Measurements from ENCODE around the gene SLC44A3.
A peak's percentile ranks its signal among the peaks of the same experiment; 100 is the strongest.

SLC44A3 gene

DNA sequence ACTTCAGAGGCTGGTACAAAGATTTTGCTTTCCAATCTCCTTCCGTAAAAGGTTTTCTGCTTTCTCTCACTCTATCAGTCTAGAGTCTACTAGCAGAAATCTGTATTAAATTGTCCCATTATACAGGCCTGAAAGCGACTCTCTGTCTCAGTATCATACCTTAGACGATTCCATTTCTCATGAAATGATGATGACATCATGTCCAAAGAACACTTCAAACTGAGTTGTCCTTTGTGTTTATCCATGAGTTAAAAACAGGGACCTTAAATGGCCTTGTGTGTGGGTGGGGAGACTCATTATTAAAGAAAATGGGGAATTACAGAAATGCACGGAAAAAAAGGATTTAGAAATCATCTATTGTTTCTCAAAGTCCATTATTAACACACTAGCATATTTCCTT, 21.0 kb upstream of the SLC44A3 start:
- H3K4me3 ChIP-seq (ENCODE audit: low read length) = no peak overlapping the region
- no peak for TF ChIP-seq CTCF (IDR thresholded peaks at IDR 0.05; ENCODE audit: insufficient read depth, low read depth, low read length, missing control alignments)
- peak; percentile 39 for DNase-seq (ENCODE audit: low read depth)

DNA sequence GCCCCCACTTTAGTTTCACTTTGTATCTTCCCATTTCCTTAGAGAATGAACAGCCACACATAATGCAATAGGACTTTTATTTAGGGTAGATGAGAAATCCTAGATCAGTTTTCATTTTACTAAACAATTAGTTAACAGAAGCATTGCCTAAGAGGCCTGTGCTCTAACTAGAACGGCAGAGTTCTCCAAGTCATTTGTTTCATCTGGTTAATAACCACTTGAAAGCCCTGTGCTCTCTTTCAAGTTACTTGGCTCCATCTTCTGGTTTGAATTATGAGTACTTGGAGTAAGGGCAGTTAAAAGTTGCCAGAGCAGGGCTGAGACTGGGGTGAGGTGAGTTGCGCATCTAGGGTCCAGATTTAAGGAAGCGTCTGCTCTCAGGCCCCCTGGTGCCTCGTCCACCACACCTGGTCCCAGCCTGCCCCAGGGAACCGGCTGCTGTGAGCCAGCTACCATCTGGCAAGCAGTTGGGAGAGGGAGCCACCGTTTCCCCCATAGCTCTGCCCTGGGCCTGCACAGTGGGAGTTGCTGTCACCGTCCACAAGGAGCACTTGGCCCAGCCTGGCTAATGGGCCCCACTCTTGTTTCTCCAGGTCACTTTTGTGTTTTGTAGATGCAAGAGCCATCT, 18.1 kb upstream of the SLC44A3 start:
- TF ChIP-seq CTCF (IDR thresholded peaks at IDR 0.05; ENCODE audit: insufficient read depth, low read depth, low read length, missing control alignments) = peak; percentile 70
- peak; percentile 88 for DNase-seq (ENCODE audit: low read depth)
- H3K4me3 ChIP-seq (ENCODE audit: low read length) = no peak overlapping the region

- no peak for TF ChIP-seq CTCF (IDR thresholded peaks at IDR 0.05; ENCODE audit: insufficient read depth, low read depth, low read length, missing control alignments)
- H3K4me3 ChIP-seq (ENCODE audit: low read length) = no peak overlapping the region
Measured at GRCh38 chr1:94803106-94803505, 17.1 kb upstream of the SLC44A3 start.

DNA sequence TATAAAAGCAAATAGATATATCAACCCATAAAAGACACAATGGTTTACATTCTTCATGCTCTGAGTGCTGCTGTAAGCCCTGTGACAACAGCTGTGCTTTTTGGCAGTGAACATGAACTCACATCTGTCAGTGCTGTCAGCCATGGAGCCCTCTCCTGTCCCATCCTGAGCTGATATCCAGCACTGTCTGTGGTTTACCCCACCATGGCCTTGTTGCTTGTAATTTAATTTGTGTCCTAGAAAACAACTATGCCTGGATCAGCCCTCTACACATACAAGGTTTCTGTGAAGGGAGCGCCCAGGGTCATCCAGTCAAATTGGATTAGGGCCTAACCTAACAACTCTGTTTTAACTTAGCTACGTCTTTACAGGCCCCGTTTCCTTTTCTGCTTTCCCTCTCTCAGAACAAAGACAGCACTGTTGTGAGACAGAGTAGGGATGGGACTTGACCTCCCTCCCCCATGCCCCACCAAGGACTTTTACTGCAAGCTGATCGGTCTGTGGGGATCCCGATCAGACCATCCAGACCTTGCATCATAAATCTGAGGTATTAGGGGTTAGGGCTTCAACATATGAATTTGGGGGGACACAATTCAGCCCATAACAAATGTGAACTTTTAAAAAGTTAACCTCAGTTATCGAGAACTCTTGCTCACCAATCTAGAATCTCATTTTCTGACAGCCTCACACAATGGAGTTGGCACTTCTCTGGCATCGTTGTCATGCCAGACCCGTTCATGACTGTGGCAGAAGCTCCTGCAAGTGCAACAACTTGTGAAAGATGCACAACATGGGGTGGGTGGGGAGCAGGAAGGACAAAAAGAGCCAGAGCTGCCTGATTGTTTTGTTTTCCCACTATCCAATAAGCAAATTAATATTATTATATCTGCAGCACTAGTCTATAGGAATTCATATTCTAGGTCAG, 16.4 kb upstream of the SLC44A3 start:
- DNase-seq (ENCODE audit: low read depth) = no peak
- no peak for TF ChIP-seq CTCF (IDR thresholded peaks at IDR 0.05; ENCODE audit: insufficient read depth, low read depth, low read length, missing control alignments)
- H3K4me3 ChIP-seq (ENCODE audit: low read length) = no peak overlapping the region

More at GRCh38 chr1:94803106-94803505, 17.1 kb upstream of the SLC44A3 start:
- no peak for DNase-seq (ENCODE audit: low read depth)

DNA sequence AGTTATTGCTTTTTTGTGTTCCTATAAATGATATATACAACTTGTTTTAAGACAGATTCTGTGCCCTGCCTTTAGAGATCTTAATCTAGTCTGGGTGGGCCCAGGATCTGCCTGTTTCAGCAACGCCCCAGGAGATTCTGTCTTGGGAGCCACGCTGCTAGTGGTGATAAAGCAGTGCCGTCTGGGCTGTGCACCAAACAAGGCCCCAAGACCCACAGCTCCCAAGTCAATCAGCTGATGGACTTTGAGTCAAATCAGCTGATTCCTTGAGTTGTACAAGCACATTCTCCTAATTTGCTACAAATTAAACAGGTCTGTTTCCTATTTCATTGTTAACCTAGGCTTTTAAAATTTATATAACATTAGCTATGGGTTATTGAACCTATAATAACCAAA, 15.7 kb upstream of the SLC44A3 start:
- TF ChIP-seq CTCF (IDR thresholded peaks at IDR 0.05; ENCODE audit: insufficient read depth, low read depth, low read length, missing control alignments) = no peak
- no peak for DNase-seq (ENCODE audit: low read depth)
- no peak overlapping the region for H3K4me3 ChIP-seq (ENCODE audit: low read length)

DNA sequence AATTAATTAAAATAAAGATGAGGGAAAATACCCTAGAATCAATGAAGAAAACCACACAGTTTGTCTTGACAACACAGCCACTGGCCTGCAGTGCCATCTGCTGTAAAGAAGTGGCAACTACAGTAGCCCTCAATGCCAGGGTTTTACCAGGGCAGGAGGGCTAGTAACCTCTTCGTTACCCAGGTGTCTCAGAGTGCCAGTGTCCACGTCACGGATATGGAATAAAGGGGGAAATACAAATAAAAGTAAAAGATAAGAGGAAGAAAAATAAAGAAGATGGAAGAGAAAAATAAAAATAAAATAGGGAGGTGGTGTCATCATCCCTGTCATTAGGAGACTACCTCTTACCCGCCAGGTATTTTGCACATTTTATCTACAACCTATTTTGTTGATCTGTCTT, 14.2 kb upstream of the SLC44A3 start:
- H3K4me3 ChIP-seq (ENCODE audit: low read length) = no peak overlapping the region
- DNase-seq (ENCODE audit: low read depth) = peak; percentile 66
- peak; percentile 99 for TF ChIP-seq CTCF (IDR thresholded peaks at IDR 0.05; ENCODE audit: insufficient read depth, low read depth, low read length, missing control alignments)

Measured in epithelial cell of esophagus (primary cell).